GM21619 (cell line): ENCODE results near the gene CACNA1F.
A peak's percentile ranks its signal among the peaks of the same experiment; 100 is the strongest.

ENCODE experiments used
- ATAC-seq: cut with Tn5 transposase; IDR thresholded peaks from one replicate; pipeline ENCODE4 v1.9.1; 2021; ENCODE audit not compliant: unreplicated experiment

Gene CACNA1F

DNA sequence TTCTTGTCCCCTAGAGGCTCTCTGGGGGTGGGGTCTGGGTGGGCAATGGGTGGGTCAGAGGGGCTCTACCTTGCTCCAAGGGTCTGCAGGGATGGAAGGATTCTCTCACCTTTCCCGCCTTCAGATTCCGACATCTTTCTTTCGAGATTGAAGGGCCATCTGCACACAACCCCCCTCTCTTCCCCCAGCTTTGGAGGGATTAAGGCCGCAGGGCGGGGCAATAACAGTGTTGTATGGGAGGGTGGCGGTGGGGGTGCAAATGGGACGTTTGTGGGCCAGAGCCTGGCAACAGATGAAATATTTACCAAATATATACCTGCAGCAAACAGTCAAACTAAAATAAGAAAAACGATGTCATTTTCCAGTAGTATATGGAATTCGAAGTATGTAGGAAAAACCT is at the start of gene CACNA1F:
CACNA1F (minus strand) TSS at position 165 of the 400 bp plus-strand sequence; CDS start at position 134, 31 bp downstream.
- no peak for ATAC-seq

DNA sequence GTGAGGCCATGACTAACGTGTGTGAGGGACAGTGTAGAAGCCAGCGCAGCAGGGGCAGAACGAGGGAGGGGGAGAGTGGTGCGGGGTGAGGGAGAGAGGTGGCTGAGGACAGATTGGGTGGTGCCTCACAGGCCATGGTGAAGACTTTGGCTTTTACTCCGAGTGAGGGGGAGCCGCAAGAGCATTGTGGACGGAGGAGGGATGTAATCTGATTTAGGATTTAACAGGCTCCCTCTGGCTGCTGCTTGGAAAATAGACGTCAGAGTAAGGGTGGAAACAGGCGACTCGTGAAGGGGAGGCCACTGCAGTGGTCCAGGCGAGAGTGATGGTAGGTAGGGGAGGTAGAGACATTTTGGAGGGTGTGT is 49.5 kb upstream of the CACNA1F start:
- no peak for ATAC-seq

DNA sequence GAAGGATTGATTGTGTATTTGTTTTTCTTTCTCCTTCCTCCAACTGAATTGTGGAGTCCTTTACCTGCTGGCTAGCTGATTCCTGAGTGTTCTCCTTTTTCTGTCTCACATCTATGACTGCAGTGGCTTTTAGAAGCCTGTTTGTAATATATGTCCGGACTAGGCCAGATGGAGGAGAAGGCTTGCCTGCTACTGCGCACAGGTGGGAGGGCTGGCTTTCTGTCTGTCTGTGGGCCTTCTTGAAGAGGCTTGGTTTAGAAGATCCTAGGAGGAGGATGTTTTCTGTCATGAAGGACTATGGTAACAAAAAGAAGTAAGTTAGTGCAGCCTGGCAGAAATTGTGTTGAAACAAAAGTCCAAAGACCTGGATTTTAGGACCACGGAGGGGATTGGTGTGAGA is 44.9 kb upstream of the CACNA1F start:
- no peak for ATAC-seq

DNA sequence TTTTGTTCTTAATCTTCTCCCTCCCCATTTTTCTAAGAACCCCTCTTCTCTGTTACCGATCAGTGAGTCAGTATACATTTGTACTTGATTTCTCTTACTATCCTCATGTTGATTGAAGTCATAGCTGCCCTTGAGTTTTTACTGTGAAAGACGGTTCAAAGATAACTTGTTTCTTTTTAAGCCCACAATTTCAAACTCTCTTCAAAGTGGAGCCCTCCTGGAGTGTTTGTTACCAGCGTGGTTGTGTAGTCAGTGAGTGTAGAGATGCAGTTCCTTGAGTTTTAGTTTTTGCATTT is 44.3 kb upstream of the CACNA1F start:
- ATAC-seq = no peak

DNA sequence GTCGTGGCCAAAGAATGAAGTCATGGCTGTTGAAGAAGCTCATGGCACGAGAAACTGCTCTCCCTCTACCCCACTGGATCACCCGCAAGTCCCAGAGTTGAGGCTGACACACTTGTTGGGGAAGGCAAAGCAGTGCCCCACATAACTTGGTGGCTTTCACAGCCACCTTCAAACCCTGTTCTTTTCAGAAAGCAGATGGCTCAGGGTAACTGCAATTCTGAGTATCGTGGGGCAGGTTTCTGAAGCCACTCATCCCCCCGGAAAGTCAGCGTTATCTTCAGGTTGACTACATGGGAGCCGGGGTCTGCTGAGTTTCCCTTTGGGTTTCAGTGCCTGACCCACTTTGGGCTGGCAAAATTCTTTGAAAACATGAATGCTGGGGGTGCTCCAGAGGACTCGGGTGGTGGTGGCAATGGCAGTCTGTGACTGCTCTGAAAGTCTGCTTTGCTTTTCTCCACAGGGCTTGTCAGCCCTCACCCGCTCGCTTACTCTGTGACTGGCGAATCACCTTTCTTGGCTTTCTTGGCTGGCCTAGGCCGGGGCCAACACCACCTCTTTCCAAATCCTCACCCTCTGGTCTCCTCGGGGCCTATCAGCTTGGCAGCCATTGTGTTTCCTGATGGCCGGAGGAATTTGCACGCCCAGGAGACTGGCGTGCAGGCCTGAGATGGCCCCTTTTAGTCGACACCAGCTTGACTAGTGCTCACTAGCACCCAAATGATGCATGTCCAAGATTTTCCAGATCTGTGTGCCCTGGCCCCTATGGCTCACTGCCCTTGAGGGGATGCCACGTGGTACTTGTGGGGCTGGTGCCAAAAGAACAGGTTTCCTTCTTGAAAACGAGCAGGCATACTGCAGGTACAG is 43.8 kb upstream of the CACNA1F start:
- no peak for ATAC-seq

DNA sequence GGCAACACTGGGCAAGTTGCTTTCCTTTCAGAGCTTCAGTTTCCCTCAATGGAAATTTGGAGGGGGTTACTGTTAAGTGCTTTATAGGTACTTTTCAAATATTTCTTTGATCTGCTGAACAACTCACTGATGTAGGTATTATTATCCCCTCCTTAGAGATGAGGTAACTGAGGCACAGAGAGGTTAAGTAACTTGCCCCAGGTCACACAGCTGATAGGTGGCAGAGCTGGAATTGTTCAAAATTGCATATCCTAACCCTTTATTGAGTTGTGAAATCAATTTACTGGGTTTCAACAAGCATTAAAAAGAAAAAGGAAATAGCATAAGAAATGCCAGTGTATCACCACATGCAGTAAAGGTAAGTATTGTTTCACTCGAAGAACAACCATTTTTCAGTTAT is 43.1 kb upstream of the CACNA1F start:
- ATAC-seq = no peak

DNA sequence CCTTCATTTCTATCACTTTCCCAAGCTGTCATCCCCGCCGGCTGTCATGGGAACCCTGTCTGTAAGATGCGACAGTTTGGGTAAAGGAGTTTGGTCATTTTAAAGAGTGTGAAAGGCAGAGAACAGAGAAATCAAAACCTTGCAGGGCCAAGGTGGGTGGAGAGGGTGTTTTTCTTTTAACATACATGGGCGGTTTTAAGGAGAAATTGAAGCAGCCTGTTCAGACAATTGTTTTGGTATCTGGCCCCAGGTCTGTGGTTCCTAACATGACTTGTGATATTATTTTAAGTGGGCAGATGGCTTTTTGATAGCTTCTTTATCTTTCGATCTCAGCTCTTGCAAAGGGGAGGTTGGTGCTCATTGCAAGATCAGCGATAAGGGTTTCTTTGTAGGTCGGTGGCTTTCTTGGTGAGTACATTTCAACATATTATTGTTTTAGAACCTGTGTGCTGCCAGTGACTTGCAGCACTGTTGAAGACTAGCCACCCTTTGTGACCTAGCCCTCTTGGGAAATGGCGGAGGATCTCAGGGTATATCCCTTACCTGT is 40.1 kb upstream of the CACNA1F start:
- no peak for ATAC-seq

DNA sequence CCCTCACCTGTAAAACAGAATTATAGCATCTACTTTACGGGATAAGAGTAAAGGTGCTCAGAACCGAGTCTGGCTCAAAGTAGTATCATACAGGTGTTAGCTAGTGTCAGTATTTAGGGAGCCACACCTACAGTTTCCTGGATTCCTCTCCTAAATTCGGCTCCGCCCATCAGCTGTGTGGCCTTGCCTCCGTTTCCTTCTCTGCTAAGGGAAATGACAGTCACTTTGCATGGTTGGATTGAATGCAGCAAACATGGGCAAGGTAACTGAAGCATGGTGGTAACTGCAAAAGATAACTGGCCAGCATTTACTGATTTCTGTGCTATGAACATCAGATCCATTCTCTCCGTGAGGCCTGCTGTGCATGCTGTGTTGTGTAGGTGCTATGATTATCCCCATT is 39.3 kb upstream of the CACNA1F start:
- no peak for ATAC-seq

DNA sequence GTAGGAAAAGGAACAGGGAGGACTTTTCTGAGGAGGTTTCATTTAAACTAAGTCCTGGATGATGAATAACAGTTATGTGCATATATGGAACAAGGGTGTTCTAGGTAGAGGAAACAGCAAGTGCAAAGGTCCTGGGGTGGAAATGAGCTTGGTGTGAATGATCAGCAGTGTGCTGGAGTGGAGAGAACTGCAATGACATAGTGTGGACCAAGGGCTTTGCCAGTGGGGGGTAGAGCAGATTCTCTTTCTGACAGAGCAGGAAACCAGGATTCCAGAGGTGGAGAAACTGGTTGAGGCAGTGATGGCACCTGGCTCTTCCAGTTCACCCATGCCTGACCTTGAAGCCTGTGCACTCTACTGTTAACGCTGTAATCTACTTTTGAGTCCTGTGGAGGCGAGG is 38.2 kb upstream of the CACNA1F start:
- no peak for ATAC-seq

DNA sequence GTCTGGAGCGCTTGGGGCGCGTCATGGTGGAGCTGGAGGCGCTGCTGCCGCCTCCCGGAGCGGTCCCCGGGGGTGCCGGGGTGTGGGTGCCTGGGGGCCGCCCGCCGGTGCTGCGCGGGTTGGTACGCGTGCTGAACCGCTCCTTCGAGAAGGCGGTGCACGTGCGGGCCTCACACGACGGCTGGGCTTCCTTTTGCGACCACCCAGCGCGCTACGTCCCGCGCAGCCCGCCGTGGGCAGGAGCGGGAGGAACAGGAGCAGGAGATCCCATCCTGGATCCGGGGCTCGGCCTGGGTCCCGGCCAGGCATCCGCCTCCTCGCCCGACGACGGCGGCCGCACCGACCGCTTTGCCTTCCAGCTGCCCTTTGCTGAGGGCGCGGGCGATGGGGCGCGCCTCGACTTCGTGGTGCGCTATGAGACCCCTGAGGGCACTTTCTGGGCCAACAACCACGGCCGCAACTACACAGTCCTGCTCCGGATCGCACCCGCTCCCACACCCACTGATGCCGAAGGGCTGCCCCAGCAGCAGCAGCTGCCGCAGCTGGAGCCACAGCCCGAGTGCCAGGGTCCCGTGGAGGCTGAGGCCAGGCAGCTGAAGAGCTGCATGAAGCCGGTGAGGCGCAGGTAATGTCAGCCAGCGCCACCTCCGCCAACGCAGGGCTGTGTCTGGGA is 37.2 kb upstream of the CACNA1F start:
- no peak for ATAC-seq

DNA sequence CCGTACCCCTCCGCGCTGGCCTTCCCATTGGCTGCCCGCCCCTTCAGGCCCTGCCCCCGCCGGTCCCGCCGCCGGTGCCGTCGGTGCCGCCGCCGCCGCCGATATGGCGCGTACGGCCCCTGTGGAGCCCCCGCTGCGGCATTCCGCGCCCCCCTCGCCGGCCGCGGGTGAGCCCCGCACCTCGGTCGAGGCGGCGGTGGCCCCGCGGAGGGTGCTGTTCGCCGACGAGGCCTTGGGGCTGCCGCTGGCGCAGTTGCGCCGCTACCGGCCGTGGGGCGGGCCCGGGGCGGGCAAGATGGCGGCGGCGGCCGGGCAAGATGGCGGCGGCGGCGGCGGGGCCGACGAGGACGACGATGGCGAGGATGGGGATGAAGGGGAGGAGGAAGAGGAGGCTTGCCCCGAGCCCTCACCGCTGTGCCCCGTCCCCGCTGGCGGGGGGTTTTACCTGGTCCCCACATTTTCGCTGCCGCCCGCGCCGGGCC is 36.7 kb upstream of the CACNA1F start, which contains the start of gene PPP1R3F:
PPP1R3F (plus strand) TSS at position 27 of the 482 bp plus-strand sequence; CDS start at position 104, 77 bp downstream.
- peak; percentile 30 for ATAC-seq

DNA sequence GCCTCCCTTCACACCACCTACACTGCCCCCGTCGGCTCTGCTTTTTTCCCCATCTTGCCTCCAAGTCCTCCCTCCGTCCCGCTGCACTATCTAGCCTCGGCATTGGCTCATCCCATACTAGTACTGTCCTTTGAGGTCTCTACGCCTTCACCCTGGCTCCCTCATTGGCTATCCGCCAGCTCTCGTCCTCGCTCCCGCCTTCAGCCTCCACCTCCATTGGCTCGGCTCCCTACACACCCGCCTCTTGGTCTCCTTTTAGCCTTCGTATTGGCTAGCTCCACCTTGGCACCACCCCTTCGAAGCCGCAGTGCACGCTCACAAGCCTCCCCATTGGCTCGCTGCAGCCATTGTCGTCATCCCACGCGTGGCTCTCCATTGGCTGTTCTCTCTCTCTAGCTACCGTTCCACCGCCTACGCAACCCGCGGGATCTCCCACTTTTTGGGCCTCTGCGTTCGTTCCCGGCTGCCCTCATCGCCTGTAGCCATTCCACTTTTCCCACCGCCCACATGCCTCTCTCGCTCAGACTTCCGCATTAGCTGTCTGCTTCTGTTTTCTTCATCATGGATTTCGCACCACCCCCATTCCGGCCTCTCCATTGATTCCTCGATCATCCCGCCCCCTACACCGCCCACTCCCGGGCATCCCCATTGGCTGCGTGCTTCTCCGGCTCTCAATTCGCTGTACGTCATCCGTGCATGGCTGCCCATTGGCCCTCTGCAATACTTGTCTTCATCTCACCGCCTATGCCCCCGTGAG is 36.0 kb upstream of the CACNA1F start:
- ATAC-seq = peak; percentile 81

DNA sequence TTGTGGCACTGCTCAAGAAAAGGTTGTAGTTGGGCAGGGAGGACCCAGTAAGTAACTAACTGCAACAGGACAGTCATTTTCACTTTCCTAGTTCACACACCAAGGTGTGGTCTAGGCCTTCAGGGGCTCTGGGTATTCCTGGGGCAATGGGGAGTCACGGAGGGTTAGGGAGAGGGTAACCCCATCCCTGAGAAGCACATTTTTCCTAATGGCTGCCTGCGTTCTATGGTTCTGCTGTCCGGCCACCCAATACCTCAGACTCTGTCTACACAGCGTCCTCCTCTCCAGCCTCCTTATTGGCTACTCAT is 35.5 kb upstream of the CACNA1F start:
- no peak for ATAC-seq

DNA sequence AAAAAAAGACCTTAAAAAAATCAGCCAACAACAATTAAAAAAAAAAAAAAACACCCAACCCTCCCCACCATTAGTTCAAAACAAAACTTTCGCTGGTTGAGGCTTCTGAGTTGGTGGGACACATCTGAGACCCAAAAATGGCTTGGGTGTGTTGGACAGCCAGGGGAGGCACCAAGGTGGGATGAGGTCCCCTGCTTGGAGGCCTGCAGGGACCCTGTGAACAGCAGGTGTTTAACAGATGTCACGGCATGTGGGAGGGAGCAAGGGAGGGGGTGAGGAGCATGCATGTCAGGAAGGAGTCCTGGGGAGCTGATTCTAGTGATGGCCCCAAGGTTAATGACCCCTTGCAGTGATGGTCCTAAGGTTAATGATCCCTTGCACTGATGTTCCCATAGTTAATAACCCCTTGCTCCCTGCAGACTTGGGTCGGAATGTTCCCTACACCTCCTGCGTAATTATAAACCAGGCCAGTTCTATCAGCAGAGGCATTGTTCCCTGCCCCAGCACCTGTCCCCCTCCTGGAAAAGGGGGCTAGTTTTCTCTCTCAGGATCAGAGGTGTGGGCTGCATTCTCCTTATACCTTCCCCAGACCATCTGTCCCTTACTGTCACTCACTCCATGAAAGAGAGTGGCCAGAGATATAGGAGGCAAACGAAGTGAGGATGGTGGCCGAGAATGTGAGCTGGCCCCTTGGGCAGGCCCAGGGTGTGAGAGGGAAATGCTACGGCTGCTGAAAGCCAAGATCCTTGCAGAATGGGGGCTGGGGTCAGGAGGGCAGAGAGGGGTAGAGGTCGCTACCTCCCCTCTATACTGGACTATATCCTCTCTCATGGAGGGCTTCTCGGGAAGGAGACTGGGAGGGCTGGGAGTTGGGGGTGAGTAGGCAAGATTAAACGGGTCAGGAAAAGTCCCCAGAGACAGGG is 33.6 kb upstream of the CACNA1F start:
- ATAC-seq = no peak

DNA sequence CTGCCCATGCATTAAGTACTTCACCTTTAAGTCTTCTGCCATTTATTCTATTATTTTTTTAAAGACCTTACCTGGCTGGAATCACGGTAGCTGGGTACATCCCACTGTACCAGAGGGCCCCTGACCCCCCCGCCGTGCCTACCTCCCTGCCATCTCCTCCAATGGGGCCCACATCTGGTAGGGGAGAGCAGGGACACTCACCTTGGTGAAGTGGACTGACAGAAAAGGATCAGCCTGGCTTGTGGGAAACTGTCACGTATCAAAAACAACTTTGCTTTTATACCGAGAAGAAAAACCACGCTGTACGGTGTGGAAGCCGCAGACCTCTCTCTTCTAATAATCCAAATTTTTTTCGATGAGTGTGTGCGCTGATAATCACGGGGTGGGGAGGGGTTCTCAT is 31.3 kb upstream of the CACNA1F start, which contains the start of gene FOXP3:
FOXP3 (minus strand) TSS at position 251 of the 400 bp plus-strand sequence. CDS start 6,205 bp downstream, outside the sequence.
- ATAC-seq = no peak

DNA sequence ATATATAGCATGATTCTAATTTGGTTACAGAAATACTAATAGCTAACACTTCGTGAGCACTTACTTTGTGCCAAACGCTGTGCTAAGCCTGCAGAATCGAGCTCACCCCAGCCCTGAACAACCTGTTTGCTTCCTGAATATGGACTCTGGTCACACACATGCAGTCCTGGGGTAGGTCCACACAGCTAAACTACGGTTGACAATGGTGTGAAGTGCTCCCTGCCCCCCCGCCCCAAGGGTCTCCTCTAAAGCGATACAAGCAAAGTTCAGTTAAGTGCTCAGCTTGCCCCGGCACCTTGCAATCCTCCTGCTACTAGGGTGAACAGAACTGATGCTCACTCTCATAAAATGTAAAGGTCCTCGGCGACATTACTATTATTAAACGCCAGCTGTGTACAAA is 30.5 kb upstream of the CACNA1F start:
- ATAC-seq = no peak

DNA sequence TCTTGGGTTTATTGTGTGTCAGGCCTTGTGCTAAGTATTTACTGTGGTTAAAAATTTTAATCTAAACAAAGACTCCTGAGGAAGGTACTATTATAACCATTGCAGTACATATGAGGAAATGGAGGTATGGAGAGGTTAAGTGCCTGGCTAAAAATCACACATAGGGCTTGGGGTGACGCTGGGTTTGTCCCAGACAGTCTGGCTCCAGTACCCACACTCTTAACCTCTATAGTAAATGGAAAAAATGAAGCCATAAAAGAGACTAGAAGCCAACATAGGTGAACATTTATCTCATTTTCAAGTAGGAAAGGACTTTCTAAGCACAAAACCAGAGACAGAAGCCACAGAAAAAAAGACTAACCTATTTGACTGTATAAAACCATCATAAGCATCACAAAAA is 29.5 kb upstream of the CACNA1F start:
- ATAC-seq = no peak

DNA sequence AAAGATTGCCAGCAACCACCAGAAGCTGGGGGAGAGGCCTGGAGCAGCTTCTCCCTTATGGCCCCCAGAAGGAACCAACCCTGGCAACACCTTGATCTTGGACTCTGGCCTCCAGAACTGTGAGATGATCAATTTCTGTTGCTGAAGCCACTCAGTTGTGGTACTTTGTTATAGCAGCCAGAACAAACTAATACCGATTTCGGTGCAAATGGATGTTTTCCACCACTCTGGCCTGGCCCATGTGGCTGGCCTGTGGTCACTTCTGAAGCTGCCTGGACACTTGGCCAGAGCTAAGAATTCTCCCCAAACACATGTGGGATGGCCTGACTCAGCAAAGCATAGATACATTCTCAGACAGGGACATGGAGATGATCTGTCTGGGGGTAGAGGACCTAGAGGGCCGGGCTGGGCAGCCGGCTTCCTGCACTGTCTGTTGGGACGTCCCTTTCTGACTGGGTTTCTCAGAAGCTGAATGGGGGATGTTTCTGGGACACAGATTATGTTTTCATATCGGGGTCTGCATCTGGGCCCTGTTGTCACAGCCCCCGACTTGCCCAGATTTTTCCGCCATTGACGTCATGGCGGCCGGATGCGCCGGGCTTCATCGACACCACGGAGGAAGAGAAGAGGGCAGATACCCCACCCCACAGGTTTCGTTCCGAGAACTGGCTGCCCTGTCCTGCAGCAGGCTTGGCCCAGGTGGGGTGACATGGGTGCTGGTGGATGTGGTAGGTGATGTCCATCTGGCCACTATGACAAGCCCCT is 27.3 kb upstream of the CACNA1F start:
- ATAC-seq = no peak

DNA sequence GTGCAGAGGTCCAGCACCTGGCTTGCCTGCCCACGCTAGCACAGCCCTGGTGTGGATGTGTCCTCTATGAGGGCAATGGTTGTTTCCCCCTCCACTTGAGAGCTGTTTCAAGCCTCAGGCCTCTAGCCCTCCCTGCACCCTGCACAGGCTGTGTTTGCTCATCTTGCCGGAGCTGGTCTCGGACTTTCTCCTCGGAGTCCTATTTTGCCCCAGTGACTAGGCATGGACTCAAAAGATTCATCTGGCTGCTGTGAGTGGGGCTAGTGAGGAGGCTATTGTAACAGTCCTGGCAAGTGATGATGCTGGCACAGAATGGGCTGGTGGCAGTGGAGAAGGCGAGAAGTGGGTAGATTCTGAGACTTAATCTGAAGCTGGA is 25.6 kb upstream of the CACNA1F start:
- ATAC-seq = no peak
